Activated CD8-positive, alpha-beta T cell treated with anti-CD3 and anti-CD28 coated beads for 36 hours (primary cell): ENCODE data around the gene MMRN2. TPM values are rescaled to one million over a fixed set of nuclear protein-coding genes. Genes with fewer than 3 reads are reported as not detected.

ENCODE experiments used
- ATAC-seq: fragments of 200-7000 bp; cut with Tn5 transposase; one replicate; pipeline ENCODE4 v1.10.0; 2021; ENCODE audit warnings: mild to moderate bottlenecking, moderate library complexity
- CTCF ChIA-PET: fragments of 350-600 bp; sonication (Branson Sonifier 250); formaldehyde crosslinking; loops from one replicate; lab custom pipeline; 2021; ENCODE audit warnings: antibody characterized with exemption; lab: Charles Lee
- POLR2A ChIA-PET: fragments of 350-600 bp; sonication (Branson Sonifier 250); formaldehyde crosslinking; loops from one replicate; lab custom pipeline; 2021; ENCODE audit warnings: antibody characterized with exemption; lab: Charles Lee
- DNase-seq: peaks from one replicate; pipeline ENCODE4 v3.0.0-alpha.2; 2020
- H3K27ac Mint-ChIP-seq: one replicate; pipeline ENCODE4 v1.8.0; 2021; ENCODE audit warnings: mild to moderate bottlenecking, mixed read lengths
- H3K27me3 Mint-ChIP-seq: one replicate; pipeline ENCODE4 v1.8.0; 2021; ENCODE audit warnings: mixed read lengths
- H3K36me3 Mint-ChIP-seq: one replicate; pipeline ENCODE4 v1.8.0; 2021; ENCODE audit warnings: low read depth, mixed read lengths
- H3K4me1 Mint-ChIP-seq: one replicate; pipeline ENCODE4 v1.8.0; 2021; ENCODE audit warnings: low read depth, mixed read lengths
- H3K4me3 Mint-ChIP-seq: one replicate; pipeline ENCODE4 v1.8.0; 2021; ENCODE audit warnings: mild to moderate bottlenecking, moderate library complexity, mixed read lengths
- H3K9me3 Mint-ChIP-seq: one replicate; pipeline ENCODE4 v1.8.0; 2021; ENCODE audit warnings: mixed read lengths
- intact Hi-C: fragments of 100-400 bp; cut with micrococcal nuclease; formaldehyde crosslinking; loops from one replicate; pipeline ENCODE4 v1.10.0; 2022
- total RNA-seq, 2 experiments: library from RNA; stranded (reverse); gene quantifications; one replicate each; pipeline ENCODE4 v1.2.3, GENCODE V29; 2021
- TF ChIP-seq, protein P1 (sequence below): fragments of 200-600 bp; IDR thresholded peaks from one replicate; pipeline ENCODE4 v1.8.0; 2022; ENCODE audit warnings: antibody characterized with exemption, mild to moderate bottlenecking

Gene MMRN2
- total RNA-seq, 2 experiments from 2014 or later: not detected

DNA sequence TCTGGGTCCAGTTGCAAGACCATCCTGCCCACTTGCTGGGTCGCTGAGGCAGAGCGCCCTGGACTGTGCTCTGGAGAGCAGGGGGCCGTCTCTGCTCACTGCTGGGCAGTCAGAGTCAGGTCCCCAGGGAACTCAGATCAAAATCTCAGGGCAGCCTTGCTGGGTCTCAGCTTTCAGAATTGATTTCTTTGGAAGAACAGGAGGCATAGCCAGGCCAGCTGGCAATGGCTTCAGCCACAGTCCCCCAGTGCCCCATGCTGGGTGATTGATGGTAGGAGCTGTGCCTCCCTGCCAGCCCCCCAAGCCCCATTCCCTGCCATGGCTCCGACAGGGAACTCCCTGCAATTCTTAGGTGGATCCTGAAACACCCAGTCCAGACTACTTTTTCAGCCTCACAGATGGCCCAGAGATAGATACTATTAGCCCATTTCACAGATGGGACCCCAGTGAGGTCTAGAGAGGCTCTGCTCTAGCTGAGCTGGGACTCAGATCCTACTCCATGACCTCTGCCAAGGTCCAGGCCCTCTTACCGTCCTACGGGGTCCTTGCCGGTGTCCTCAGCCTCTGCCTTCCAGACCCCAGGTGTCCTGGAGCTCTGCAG is 467 bp downstream of the MMRN2 start:
- Mint-ChIP-seq H3K4me1 (no peaks in the 10 kb centered on the region), H3K4me3 (no peak overlapping the region), H3K27ac (no peak overlapping the region), H3K27me3 (no peaks in the 10 kb centered on the region), H3K9me3 (peaks cover 12% of the 10 kb centered on the region), H3K36me3 (no peaks in the 10 kb centered on the region)
- ChIA-PET CTCF (interaction anchor here (1.6 to 6.0 kb wide), 3 partner anchors 9 to 16 kb away, joined by 5 to 30 read pairs (median 6); no protein-coding TSS in a partner anchor), POLR2A (interaction anchor here (1.5 kb wide), 1 partner anchor 11 kb away, joined by 3 read pairs; the partner anchor contains the start of gene ADIRF)
- ATAC-seq (no peak), DNase-seq (no peak)
- intact Hi-C loops: no loop called here
- TF ChIP-seq, protein P1, sequence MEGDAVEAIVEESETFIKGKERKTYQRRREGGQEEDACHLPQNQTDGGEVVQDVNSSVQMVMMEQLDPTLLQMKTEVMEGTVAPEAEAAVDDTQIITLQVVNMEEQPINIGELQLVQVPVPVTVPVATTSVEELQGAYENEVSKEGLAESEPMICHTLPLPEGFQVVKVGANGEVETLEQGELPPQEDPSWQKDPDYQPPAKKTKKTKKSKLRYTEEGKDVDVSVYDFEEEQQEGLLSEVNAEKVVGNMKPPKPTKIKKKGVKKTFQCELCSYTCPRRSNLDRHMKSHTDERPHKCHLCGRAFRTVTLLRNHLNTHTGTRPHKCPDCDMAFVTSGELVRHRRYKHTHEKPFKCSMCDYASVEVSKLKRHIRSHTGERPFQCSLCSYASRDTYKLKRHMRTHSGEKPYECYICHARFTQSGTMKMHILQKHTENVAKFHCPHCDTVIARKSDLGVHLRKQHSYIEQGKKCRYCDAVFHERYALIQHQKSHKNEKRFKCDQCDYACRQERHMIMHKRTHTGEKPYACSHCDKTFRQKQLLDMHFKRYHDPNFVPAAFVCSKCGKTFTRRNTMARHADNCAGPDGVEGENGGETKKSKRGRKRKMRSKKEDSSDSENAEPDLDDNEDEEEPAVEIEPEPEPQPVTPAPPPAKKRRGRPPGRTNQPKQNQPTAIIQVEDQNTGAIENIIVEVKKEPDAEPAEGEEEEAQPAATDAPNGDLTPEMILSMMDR: no peak

DNA sequence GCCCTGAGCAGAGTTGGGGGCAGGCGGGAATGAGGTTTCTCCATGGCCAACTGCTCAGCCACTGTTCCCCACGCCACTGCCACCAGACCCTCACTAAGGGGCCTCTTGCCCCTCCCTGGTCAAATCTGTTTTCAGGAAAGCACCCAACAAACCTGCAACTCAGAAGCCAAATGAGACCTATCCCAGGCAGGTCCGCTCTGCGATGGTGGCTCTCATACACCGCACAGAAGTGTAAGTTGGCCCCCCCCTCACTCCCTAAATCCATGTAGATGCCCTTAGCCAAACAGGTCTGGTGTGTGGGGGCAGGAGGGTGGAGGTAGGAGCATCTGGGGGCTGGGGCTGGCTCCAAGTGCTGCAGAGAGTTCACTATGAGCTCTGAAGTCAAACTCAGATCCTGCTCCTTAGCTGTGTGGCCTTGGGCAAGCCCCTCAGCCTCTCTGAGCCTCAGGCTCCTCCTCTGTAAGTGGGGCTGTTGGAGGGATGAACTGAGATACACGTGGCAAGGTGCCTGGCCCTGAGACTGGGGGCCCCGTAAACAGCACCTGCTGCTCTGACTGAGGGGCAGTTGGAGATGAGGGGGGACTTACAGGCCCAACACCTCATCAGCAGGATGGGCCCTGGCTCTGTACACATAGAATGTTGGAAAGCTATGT is 1.1 kb downstream of the MMRN2 start:
- POLR2A ChIA-PET: interaction anchor here (1.0 kb wide), 1 partner anchor 11 kb away, joined by 4 read pairs; no protein-coding TSS in a partner anchor

GRCh38 chr10:86955501-86956194 is 1.8 kb downstream of the MMRN2 start:
- TF ChIP-seq, protein P1: no peak
- peaks cover 15% of the 10 kb centered on the region for H3K9me3 Mint-ChIP-seq
- H3K4me1 Mint-ChIP-seq: peaks cover under 1% of the 10 kb centered on the region
- no peaks in the 10 kb centered on the region for H3K36me3 Mint-ChIP-seq
- H3K27ac Mint-ChIP-seq: no peak overlapping the region
- DNase-seq: no peak
- no peak for ATAC-seq
- intact Hi-C loops: no loop called here
- no peaks in the 10 kb centered on the region for H3K27me3 Mint-ChIP-seq
- CTCF ChIA-PET: interaction anchor here (1.6 to 6.0 kb wide), 3 partner anchors 11 to 15 kb away, joined by 5 to 30 read pairs (median 6); no protein-coding TSS in a partner anchor
- POLR2A ChIA-PET: interaction anchor here (1.0 kb wide), 1 partner anchor 10 kb away, joined by 4 read pairs; no protein-coding TSS in a partner anchor
- no peak overlapping the region for H3K4me3 Mint-ChIP-seq

More for the DNA sequence above, 1.1 kb downstream of the MMRN2 start:
- DNase-seq (no peak), ATAC-seq (no peak)
- no peaks in the 10 kb centered on the region for H3K36me3 Mint-ChIP-seq
- CTCF ChIA-PET: interaction anchor here (1.6 to 6.0 kb wide), 3 partner anchors 10 to 16 kb away, joined by 5 to 30 read pairs (median 6); no protein-coding TSS in a partner anchor
- TF ChIP-seq, protein P1: no peak
- H3K9me3 Mint-ChIP-seq: peaks cover 15% of the 10 kb centered on the region
- H3K27ac Mint-ChIP-seq: no peak overlapping the region
- no peaks in the 10 kb centered on the region for H3K4me1 Mint-ChIP-seq
- H3K4me3 Mint-ChIP-seq: no peak overlapping the region
- no peaks in the 10 kb centered on the region for H3K27me3 Mint-ChIP-seq
- intact Hi-C loops: no loop called here

DNA sequence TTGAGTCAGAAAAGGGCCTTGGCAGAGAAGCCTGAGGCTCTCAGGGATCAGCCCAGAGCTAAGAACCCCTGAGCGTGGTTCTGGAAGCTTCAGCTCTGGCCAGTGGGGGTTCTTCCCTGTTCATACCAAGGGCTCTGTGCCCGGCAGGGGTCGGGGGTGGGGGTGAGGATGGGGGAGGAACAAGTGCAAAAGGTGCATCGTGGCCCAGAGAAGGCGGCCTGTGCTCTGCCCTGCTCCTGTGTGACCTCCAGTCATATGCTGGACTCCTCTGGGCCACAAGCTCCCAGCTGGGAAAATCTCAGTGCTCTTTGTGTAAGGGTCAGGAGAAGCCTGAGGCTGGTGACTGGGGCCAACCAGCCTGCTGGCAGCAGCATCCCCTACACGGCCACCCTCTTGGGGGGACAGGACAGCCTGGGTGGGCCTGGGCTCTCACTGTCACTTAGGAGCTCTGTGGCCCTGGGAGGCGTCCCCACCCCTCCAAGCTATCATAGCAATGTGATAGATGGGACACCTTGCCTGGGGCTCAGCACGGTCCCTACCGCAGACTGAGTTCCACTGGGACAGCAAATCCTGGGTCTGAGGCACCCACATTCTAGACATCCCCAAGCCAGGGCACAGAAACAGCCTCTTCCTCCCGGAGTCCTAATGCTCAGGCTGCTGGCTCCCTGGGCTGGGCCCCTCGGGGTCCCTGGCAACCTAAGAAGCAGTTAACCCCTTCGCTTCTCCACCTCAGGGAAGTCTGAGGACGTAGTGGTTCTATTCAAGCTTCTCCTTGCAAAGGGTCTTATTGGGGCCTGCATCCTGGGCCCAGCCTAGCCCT is 2.5 kb downstream of the MMRN2 start:
- peaks cover 15% of the 10 kb centered on the region for H3K9me3 Mint-ChIP-seq
- no peaks in the 10 kb centered on the region for H3K36me3 Mint-ChIP-seq
- H3K27ac Mint-ChIP-seq: no peak overlapping the region
- peaks cover 5% of the 10 kb centered on the region for H3K4me1 Mint-ChIP-seq
- no peak for DNase-seq
- TF ChIP-seq, protein P1: no peak
- H3K27me3 Mint-ChIP-seq: no peaks in the 10 kb centered on the region
- intact Hi-C loops: no loop called here
- POLR2A ChIA-PET: no interaction called here
- CTCF ChIA-PET: interaction anchor here (1.7 kb wide), 1 partner anchor 11 kb away, joined by 5 read pairs; no protein-coding TSS in a partner anchor
- ATAC-seq: no peak
- no peak overlapping the region for H3K4me3 Mint-ChIP-seq
